ENCODE measurements around the gene PDXP.
A peak's percentile ranks its signal among the peaks of the same experiment; 100 is the strongest.
"Not testable (repeated sequence)": the region's sequence is repeated elsewhere in the genome, so short reads cannot be mapped to it uniquely, and the experiment has no call there.

The PDXP gene

DNA sequence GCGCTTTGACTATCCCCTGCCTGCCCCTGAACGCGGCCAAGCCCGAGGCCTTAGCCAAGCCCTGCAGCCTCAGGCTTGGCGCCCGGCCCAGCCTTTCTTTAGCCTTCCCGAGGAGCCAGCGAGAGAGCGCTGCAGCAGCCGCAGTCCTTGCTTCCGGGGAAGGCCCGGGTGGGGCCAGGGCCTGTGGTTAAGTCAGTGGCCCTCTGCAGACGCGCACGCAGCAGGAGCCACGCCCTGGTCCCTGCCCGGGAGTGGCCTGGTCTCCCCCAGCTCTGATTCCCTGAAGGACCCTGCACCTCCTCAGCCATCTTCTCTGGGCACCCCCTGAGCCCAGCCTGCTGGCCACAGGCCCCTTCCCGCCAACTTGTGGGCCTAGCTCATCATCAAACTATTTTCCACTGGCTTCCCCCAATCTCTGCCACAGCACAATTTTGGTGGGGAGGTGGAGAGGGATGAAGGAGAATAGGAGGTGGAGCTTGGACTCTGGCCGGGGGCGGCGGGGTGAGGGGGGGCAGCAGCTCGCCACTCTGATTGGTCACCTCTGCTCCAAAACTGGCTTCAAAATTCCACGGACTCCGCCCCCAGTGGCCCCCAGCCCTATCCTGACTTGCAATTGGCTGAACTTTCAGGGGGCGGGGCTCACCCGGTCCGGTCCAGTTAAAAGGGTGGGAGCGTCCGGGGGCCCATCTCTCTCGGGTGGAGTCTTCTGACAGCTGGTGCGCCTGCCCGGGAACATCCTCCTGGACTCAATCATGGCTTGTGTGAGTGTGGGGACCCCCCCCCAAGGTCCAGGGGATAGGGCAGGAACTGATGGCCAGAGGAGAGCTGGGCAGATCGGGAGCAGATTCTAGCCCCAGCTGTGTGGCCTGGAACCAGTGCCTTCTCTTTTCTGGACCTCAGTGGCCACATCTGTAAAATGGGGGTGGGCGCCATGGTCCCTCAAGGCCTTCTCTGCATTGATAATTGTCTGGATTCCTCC, 16.7 kb downstream of the PDXP start, which contains the start of gene LGALS1:
LGALS1 (plus strand) TSS at position 686 of the 979 bp plus-strand sequence; CDS start at position 753, 67 bp downstream.
- peak; percentile 16 for DNase-seq (ENCODE audit: low read depth)

DNA sequence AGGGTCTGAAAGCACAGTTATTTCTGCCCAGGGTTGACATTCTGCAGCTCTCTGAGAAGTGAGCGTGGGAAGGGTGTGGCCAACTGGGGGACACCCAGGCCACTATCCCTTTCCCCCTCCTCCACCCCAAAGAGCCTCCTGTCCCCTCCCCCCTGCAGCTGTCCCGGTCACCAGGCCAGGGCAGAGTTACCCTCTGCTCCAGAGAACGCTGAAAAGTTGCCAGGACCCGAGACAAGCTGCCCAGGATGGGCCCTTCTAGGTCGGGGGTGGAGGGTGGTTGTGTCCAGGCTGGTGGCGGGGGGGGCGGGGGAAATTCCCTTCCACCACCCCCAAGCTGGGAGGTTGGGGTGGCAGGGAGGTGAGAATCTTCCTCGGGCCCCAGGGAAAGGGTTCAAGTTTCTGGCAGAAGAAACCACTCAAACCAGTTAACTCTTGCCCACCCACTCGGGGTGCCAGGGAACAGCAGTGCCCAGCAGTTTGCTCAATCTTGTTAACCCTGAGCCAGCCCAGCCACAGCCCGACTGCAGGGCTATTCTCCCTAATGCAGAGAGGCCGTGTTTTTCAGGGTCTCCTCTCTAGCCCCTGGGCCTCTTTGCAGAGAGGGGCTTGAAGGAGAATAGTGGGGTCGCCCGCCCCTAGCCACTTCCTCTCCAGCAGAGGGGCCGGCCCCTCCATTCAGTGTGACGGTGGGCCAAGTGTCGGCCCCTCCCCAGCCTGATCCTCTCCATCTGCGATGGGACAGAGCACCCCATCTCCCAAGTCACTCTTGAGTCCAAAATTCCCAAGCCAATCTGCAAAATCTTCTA, 17.6 kb downstream of the PDXP start:
- no peak for DNase-seq (ENCODE audit: low read depth)

DNA sequence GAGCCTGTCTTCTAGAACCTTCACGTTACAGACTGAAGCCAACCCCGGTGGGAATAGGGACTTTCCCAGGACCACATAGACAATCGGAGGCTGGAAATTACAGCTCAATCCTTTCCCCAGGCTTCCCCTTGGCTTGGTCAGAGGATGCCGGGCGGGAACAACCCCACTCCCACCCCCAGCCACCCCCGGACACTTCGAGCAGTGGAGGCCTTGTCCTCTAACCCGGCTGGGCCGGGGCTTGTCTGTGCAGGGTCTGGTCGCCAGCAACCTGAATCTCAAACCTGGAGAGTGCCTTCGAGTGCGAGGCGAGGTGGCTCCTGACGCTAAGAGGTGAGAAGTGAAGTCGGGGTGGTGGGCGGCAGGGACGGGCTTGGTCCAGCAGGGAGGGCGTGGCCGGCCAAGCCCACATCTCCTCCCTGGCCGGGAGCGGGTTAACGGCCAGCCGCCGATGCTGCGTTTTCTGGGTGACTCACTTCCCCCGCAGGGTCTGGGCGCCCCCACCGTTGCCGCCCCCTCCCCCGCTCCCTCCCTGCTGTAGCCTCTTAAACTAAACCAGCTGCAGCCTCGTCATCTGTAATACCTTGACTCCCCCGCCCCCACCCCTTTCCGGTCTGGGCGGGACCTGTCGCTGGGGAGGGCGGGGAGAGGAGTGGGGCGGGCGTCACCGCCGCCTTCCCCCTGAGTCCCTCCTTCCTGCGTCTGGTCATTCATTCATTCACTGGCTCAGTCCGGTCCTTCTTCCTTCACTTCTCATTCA, 18.4 kb downstream of the PDXP start:
- peak; percentile 91 for DNase-seq (ENCODE audit: low read depth)

DNA sequence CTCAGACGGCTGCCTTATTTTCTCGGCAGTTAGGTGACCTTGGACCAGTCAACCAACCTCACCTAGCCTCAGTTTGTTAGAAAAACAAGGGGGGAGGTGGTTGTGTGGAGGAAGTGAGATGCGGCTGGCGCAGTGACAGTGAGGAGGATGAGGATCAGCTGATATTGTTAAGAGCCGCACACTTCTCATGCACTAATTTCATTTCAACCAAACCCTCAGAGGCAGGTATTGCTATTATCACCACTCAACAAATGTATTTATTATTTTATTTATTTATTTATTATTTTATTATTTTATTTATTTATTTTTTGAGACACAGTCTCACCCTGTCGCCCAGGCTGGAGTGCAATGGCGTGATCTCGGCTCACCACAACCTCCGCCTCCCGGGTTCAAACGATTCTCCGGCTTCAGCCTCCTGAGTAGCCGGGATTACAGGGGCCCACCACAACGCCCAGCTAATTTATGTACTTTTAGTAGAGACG, 19.0 kb downstream of the PDXP start:
- no peak for DNase-seq (ENCODE audit: low read depth)

DNA sequence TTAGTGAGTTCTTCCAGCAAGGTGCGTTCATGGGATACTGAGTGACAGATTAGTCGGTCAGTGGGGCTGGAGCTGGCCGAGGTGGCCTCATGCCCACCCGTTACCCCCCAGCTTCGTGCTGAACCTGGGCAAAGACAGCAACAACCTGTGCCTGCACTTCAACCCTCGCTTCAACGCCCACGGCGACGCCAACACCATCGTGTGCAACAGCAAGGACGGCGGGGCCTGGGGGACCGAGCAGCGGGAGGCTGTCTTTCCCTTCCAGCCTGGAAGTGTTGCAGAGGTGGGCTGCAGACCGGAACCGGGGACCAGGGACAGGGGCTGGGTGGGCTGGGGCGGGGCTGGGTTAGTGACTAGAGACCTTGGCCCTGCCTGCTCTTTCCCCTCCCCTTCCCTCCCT, 19.8 kb downstream of the PDXP start:
- DNase-seq (ENCODE audit: low read depth) = no peak

DNA sequence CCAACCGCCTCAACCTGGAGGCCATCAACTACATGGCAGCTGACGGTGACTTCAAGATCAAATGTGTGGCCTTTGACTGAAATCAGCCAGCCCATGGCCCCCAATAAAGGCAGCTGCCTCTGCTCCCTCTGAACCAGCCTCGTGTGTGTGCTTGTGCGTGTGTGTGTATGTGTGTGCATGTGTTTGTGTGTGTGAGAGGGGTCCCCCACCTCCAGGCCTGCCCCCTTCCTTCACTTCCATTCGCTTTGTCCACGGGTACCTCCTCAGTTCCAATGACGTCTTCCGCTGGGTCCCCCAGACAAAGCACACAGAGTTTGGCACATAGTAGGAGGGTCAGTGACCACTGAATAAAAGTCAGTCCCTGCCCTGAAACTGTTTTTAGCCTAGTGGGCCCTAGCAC, 21.1 kb downstream of the PDXP start:
- no peak for DNase-seq (ENCODE audit: low read depth)

DNA sequence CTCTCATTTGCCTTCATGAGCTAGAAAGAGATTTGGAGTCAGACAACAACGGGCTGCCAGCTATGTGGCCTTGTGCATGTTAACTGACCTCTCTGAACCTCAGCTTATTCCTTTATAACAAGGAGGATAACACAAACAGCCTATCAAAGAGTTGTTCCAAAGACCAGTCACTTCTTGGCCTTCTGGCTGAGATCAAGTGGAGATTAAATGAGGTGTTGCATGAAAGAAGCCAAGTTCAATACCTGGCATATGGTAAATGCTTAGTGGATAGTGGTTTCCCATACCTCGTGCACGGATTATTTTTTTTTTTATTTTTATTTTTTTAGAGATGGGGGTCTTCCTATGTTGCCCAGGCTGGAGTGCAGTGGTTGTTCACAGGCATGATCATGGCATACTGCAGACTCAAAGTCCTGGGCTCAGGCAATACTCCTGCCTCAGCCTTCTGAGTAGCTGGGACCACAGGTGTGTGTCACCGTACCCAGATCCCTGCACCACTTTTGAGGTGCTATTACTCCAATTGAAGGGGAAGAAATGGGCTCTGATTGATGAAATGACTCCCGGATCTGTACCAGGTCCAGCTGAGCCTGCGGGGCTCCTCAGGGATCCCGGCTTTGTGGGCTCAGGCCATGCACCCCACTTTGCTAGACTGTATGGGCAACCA, 21.8 kb downstream of the PDXP start:
- DNase-seq (ENCODE audit: low read depth) = no peak

DNA sequence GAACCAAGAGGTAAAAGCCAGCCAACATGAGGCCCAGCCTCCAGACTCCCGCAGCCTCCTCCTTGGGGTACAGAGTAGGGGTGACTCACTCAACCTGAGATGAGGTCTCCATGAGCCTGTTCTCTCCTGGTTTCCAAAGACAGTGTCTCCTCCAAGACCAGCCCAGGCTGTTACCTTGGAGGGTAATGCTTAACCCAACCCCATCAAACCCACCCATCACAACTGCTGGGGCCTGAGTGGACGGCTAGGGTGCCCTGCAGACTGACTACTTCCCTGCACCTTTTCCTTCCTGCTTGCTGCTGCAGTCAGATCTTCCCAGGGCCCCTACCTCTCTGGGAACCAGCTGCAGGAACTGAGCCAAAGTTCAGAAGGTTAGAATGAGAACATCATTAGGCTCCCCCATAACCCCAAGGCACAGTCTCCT, 22.5 kb downstream of the PDXP start:
- no peak for DNase-seq (ENCODE audit: low read depth)

DNA sequence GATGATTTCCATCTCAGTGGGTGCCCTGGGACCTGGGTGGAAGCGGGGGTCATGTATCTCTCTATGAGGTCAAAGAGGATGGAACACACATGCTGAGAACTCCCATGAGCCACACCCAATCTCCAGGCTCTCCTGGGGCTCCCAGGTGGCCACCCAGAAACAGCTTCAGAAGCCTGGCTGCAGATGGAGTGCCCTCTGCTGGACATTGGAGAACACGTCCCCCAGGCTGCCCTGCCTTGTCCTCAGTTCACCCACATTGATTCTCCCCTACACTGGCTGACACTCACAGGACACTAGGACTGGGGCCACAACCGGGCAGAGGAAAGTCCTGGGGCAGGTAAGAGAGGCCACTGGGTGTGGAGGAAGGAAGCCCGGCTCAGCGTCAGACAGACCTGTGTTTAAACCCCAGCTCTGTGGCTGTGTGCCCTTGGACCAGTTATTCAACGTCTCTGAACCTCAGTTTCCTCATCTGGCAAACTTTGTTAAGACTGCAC, 23.1 kb downstream of the PDXP start:
- peak; percentile 59 for DNase-seq (ENCODE audit: low read depth)

DNA sequence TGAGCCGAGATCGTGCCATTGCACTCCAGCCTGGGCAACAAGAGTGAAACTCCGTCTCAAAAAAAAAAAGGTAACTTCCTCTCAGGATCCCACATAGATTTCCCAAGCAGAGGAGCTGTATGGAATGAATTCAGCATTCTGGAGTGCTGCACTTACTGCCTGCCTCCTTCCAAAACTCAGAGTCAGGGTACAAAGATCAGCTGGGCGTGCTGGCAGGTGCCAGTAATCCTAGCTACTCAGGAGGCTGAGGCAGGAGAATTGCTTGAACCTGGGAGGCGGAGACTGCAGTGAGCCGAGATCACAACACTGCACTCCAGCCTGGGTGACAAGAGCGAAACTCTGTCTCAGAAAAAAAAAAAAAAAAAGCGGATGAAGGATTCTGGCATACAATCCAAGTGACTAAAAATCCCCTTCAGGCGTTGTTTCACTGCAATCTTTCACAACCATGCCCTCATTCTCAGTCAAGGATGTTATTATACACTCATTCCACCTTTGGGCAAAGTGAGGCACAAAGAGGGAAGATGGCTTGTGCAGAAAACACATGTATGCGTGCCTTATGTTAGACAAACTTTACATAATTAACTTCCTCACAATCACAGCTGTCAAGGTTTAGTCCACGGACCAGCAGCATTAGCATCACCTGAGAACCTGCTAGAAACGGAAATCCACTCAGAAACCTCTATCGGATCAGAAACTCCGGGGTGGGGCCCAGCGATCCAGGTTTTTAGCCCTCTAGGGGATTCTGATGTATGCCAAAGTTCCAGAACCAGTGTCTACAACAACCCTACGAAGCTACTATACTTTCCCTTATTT, 26.5 kb downstream of the PDXP start:
- no peak for DNase-seq (ENCODE audit: low read depth)

DNA sequence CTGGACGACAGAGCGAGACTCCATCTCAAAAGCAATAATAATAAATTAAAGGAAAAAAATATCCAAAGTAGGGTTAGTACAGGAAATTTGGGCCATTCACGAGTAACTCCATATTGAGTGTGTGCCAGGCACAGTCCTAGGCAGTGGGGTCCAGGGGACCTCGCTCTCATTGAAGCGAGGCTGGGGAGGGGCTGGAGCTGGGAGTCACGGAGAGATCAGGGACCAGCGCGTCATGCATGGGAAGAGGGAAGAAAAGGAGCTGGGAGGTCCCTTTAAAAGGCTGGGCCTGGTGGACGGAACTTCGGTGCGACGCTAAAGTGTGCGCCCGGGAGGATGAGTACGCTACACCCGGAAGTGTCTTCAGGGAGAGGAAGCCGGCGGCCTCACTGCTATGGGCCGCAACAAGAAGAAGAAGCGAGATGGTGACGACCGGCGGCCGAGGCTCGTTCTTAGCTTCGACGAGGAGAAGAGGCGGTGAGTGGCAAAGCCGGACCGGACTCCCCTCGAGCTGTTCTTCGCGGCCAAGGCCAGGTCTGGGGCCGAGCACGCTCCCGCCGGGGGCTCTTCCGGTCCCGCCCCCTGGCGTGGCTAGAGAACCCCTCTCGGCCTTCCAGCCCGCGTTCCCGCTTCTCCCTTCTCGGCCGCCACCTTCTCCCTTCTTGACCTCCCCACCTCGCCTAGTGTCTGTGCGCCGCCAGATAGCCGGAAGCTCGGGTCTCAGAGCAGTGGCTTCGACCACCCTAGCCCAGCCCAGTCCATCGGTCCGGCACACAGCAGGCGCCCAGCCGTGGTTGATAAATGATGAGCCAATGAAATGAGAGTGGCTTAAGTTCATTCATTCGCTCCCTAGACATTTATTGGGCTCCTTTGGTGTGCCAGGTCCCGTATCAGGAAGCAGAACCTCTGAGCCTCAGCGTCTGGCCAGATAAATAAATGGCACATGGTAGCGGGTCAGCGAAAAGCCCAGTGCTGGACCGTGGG, 27.8 kb downstream of the PDXP start, which contains the start of gene NOL12:
NOL12 (plus strand) TSS at position 342 of the 981 bp plus-strand sequence; CDS start at position 392, 50 bp downstream.
- DNase-seq (ENCODE audit: low read depth) = peak; percentile 60

DNA sequence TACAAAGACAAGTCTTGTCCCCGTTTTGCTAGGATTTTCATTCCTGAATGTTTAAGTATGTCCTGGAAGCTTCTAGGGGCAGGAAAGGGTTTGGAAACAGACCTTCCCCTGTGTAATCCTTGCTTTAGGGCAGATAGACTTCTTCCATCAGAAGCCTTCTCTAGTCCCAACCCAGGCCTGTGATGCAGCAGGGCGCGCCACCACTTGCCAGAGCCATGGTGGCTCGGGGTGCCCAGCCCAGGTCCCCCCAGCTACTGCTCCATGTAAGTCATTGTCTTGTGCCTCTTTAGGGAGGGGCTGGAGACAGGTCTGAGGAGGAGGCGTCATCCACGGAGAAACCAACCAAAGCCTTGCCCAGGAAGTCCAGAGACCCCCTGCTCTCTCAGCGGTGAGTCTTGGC, 31.9 kb downstream of the PDXP start:
- no peak for DNase-seq (ENCODE audit: low read depth)

DNA sequence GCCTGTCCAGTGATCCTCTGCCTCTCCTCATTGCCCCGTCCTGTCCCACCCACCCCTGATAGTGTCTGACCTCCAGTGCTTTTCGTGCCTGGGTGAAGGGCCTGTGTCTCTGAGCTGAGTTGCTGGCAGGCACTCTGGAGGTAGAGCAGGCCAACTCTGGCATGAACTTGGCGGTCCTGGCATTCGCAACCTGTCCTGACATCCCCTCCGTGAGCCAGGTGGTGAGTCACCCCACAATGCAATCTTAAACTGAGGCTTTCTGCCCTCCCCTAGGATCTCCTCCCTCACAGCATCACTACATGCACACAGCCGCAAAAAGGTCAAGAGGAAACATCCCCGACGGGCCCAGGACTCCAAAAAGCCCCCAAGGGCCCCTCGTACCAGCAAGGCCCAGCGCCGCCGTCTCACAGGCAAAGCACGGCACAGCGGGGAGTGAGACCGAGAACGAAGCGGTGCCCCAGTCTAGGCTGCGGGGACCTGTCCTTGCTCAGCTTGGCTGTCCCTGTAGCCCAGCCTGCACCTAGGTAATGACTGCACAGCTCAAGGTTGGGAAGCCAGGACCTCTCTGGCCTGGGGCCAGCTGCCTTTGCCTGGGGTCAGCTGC, 32.5 kb downstream of the PDXP start:
- DNase-seq (ENCODE audit: low read depth) = no peak

DNA sequence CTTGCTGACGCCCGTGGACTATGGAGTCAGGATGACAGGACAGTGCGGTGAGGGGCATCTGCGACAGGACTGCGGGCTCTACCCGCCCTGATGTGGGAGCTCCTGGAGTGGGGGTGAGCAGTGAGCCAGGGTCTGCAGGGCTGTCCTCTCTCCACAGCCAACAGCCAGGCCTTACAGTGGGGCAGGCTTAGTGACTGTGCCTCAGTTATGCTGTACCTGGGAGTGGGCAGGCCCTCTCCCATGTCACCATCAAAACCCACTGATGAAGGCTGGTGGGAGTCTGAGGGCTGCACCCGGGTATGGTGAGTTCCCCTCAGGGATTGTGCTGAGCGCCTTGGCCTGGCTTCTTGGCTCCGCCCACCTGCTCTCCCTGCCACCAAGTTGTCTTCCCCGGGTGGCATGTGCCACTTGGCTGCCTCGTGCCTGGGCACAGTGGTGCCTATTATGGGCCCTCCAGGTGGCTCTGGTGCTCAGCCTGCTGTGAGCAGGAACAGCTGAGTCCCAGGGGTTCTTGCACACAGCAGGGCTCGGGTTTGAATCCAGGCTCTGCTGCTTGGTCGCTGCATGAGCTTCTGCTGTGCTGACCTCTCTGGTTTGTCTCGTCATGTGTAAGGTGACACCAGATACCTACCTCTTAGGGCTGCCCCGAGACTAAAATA, 34.2 kb downstream of the PDXP start:
- DNase-seq (ENCODE audit: low read depth) = no peak

DNA sequence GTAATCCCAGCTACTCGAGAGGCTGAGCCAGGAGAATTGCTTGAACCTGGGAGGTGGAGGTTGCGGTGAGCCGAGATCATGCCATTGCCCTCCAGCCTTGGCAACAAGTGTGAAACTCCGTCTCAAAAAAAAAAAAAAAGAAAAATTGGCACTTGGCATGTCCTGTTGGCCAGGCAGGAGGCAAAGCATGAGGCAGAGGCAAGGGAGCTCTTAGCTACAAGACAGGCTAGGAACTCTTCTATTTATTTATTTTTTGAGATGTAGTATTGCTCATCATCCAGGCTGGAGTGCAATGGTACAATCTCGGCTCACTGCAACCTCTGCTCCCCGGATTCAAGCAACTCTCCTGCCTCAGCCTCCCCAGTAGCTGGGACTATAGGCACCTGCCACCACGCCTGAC, 35.6 kb downstream of the PDXP start:
- not testable (repeated sequence) for DNase-seq (ENCODE audit: low read depth)

DNA sequence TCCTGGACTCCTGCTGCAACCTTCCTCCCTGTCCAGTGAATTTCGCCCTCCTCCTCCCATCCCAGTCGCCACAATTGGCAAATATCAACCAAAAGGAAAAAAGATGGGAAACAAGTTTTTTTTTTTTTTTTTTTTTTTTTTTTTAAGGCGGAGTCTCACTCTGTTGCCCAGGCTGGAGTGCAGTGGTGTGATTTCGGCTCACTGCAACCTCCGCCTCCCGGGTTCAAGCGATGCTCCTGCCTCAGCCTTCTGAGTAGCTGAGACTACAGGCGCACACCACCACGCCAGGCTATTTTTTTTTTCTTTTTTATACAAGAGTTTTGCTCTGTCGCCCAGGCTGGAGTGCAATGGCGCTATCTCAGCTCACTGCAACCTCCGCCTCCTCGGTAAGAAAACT, 37.7 kb downstream of the PDXP start:
- not testable (repeated sequence) for DNase-seq (ENCODE audit: low read depth)

DNA sequence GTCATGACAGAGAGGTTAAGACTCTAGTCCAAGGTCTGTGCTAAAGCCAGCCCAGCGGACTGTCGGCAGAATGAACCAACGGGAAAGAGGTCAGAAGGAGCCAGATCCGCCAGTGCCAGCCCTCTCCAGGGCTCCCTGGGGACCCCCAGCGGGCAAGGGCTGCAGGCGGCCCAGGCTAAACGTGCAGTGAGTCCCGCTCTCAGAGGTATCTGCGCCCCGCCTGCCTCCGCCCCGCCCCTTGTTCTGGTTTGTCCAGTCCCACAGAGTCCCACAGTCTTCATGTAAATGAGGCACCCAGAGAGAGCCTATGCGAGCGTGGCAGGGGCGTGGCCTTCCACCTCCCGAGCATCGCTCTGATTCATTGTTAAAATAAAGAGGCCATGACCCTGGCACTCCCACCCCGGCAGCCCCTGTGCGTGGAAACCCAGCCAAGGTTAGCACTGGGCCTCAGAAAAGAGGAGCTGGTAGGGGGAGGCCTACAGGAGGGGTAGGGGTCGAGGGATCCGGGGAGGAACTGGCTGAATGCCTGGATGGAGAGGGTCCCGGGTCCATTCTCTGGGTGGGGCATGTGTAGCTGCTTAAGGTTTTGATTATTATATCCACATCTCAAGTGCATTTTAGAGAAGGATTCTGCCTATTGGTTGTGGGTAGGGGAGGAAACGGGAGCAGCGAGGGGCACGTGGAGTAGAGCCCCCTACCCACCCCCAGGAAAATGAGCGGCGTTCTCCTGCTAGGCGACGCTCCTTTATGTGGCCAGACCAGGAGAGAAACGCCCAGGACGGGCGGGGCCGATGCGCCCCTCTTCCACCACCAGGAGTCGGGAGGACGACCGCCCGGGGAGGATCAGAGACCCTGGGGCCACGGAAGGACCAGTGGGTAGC, 38.4 kb downstream of the PDXP start, which contains the start of gene TRIOBP:
TRIOBP (plus strand) TSS at position 392 of the 881 bp plus-strand sequence. CDS start 4,318 bp downstream, outside the sequence.
- peak; percentile 77 for DNase-seq (ENCODE audit: low read depth)
